Subcutaneous adipose tissue (tissue), 4 donors: Measurements from ENCODE around the gene TYRO3. TPM values are rescaled to one million over a fixed set of nuclear protein-coding genes. Genes with fewer than 3 reads are reported as not detected.

Experiments
- CTCF ChIP-seq: fragments of 450-650 bp; IDR thresholded peaks from one replicate; pipeline ENCODE4 v1.5.1; 2016; ENCODE audit warnings: low read depth, mild to moderate bottlenecking, control low read depth, antibody characterized with exemption, moderate library complexity
- total RNA-seq, 4 donors: library from RNA; depleted of rRNA; stranded (reverse); fragments of >200 nt; gene quantifications; one replicate each; pipeline ENCODE4 v1.1.0, GENCODE V29; 2016

The TYRO3 gene
- total RNA-seq, 4 donors from 2014 or later = 29.5 to 72.2 (median 35.8) TPM

GRCh38 chr15:41603941-41604911, 45.2 kb downstream of the TYRO3 start:
- TF ChIP-seq CTCF = no peak

GRCh38 chr15:41605566-41605965, 46.6 kb downstream of the TYRO3 start:
- no peak for TF ChIP-seq CTCF

- TF ChIP-seq CTCF = no peak
Measured at GRCh38 chr15:41606997-41607396, 48.0 kb downstream of the TYRO3 start.

GRCh38 chr15:41609123-41609522, 50.1 kb downstream of the TYRO3 start:
- no peak for TF ChIP-seq CTCF

- no peak for TF ChIP-seq CTCF
Measured at GRCh38 chr15:41610048-41610447, 51.0 kb downstream of the TYRO3 start.

- no peak for TF ChIP-seq CTCF
Measured at GRCh38 chr15:41620536-41621199, 61.7 kb downstream of the TYRO3 start.
